Esophagus squamous epithelium (tissue), 4 donors: ENCODE results near the gene S100A9.

ENCODE experiments used
- CTCF ChIP-seq, 6 experiments: fragments of 450-650 bp in 4 of 6; fragments of 200-600 bp in 2 of 6; sonication (generic) in 2 of 6; IDR thresholded peaks; one replicate each; pipeline ENCODE4 v1.5.1; 2016 to 2019; ENCODE audit warnings: antibody characterized with exemption in 6 of 6, mild to moderate bottlenecking in 4 of 6, moderate library complexity in 4 of 6
- POLR2A ChIP-seq, 4 donors: fragments of 450-650 bp; IDR thresholded peaks; one replicate each; pipeline ENCODE4 v1.6.1; 2017; ENCODE audit warnings: antibody characterized with exemption in 4 of 4, mild to moderate bottlenecking in 4 of 4, moderate library complexity in 3 of 4

GRCh38 chr1:153386500-153386901, 28.8 kb downstream of the S100A9 start:
- no peak for TF ChIP-seq POLR2A (IDR thresholded peaks at IDR 0.05)
- no peak for TF ChIP-seq CTCF (IDR thresholded peaks at IDR 0.05)
